NCI-H2107 treated with DMSO at 0.1 percent for 48 hours (cell line): Measurements from ENCODE around the gene SPO11.
A peak's percentile ranks its signal among the peaks of the same experiment; 100 is the strongest.

Source experiments
- DNase-seq: peaks from one replicate; lab custom pipeline; 2025; ENCODE audit not compliant: unreplicated experiment; lab: John Stamatoyannopoulos, UW

The SPO11 gene, protein sequence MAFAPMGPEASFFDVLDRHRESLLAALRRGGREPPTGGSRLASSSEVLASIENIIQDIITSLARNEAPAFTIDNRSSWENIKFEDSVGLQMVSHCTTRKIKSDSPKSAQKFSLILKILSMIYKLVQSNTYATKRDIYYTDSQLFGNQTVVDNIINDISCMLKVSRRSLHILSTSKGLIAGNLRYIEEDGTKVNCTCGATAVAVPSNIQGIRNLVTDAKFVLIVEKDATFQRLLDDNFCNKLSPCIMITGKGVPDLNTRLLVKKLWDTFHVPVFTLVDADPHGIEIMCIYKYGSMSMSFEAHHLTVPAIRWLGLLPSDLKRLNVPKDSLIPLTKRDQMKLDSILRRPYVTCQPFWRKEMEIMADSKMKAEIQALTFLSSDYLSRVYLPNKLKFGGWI

DNA sequence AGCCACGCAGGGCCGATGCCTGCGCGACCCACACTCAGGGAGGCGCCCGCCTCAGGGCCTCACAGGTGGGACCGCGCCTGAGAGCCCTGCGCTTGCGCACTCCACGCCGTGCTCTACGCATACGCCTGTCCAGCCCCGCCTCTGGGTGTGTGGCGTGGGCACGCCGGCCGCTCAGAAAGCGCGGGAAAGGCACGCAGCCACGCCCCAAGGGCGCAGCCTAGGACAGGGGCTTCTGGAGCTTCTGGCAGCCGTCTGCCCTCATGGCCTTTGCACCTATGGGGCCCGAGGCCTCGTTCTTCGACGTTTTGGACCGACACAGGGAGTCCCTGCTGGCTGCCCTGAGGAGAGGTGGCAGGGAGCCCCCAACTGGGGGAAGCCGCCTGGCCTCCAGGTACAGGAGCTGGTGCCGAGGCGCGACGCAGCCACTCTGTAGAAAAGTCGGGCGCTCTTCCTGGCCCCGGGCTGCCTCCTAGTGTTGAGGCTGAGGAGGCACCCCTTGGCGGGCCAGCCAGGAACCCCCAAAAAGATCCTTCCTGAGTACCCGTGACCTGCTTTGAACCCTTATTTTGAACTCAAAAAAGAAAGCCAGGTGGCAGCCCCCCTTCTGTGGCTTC, at the start of gene SPO11:
SPO11 (plus strand) TSS at position 196 of the 614 bp plus-strand sequence; CDS start at position 261, 65 bp downstream.
- no peak for DNase-seq

GRCh38 chr20:57280221-57280620, 49.4 kb upstream of the SPO11 start:
- peak; percentile 3 for DNase-seq

DNA sequence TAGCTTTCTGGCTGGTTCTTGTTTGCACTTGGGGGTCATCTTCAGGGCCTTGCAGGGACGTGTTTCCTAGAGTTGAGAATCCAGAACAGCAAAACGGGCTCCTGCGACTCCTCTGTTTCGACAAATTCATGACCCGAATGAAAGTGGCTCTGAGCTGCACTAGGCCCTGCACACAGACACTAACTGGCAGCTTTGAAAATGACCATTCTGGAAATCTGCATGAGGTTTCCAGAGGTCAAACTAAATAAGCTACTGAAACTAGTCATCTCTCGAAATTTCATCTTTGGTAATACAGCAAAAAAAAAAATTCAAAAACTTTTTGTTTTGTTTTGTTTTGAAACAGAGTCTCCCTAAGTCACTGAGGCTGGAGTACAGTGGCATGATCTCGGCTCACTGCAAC, 47.7 kb upstream of the SPO11 start:
- no peak for DNase-seq

DNA sequence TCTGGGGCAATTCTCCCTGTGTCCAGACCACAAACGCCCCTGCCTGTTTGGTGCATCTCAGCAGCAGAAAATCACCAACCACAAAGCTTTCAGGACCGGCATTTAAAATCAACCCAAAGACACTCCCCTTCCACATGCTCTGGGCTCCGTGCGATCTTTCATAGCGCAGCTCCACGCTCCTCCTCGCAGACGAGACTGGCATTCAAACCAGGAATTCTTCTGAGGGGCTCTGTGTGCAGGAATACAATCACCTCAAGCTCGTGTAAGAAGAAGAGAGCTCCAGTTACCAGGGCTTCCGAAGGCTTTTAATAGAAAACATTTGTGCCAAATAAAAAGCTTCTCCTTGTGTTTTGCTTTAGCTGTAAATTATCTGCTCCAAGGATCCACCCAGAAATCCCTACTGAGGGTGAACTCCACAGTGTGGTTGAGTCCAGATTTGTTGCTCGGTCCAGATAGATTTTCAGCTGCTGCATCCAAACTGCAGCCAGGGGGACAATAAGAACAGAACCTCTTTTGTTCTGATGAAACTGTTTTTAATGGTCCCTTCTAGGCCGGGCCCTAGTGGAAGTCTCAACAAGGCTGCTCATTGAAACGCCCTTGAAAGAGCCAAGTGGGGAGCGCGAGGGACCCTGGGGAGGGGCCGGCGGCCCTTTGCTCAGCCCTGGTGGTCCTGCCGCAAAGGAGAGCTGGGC, 46.8 kb upstream of the SPO11 start:
- DNase-seq, result no peak

GRCh38 chr20:57283860-57284259, 45.7 kb upstream of the SPO11 start:
- DNase-seq, result no peak

DNA sequence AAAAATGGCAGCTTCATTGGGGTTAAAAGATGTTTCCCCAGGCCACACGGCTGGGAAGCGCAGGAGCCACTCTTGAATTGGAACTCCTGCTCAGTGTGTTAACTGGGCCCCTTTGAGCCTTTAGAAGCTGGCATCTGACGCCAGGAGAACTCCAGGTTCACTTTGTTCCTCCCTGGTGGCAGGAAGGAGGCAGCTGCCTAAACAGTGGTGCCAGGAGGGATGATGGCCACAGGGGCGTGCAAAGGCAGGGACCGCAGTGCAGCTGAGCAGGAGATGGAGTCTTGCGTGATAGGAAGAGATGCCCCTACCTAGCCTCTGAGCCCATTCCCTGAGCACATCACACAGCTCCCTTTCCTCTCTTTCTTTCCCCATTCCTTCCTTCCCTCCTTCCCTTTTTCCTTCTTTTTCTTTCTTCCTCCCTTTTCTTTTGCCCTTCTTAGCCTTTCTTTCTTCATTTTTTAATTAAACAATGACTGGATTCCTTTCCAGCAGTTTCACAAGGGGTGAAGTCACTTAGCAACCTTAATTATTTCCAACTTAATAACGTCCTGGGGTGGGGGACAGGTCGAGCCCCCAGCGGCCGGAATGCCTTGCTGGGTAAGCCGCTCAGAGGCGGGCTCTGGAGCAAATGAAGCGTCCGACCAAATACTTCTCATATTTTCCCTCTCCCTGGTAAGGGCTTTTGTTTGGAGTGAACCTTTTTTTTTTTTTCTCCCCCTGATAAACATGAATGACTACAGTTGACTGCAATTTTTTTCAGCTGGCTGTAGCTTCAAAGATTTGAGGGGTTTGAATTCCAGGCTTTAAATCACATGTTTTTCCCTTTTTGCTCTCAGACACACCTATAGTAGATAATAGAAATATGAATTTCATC, 42.4 kb upstream of the SPO11 start:
- DNase-seq, result no peak

DNA sequence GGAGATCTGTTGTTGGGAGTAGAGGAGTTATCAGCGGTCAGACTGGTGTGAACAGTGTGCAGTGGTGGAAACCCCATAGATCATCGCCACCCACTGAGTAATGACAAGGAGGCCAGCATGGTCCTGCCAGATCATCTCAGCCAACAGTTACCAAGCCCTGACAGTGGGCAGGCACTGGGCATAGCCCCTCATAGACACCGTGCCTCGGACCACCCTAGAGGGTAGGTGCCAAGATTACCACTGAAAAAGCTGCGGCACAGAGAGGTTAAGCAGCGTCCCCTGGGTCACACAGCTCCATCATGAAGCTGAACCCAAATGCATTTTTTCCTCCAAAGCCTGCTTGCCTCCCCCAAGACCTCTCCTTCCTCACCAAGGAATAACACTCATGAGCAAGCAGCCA, 41.7 kb upstream of the SPO11 start:
- no peak for DNase-seq

GRCh38 chr20:57288651-57289277, 40.8 kb upstream of the SPO11 start:
- no peak for DNase-seq

- DNase-seq, result no peak
Measured at GRCh38 chr20:57289391-57290177, 40.0 kb upstream of the SPO11 start.

DNA sequence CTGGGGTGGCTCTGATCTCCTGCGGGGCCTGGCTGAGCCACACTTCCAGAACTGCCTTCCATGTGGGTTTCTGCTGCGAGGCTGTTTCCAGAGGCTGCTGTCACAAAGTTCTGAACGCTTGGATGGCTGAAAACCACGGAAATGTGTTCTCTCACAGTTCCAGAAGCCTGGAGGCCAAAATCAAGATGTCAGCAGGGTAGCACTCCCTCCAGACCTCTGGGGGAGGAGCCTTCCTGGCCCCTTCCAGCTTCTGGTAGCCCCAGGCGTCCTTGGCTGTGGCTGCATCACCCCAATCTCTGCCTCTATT, 39.5 kb upstream of the SPO11 start:
- DNase-seq, result no peak

DNA sequence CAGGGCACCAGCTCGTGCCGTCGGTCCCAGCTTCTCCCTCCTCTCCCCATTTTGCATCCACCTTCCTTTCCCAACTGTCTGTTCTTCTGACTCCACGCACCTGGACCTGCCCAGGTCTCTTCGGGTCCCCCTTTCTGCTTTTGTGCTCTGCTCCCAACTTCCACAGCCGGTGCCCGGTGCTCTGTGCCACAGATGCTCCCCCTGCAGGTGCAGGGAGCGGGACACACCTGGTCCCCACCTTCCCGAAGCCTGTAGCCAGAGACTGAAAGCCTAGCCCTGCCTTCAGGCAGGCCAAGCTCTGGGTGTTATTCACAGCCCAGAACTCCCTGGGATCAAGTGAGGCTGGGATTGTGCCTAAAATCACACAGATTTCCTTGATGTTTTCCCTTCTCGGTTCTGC, 38.6 kb upstream of the SPO11 start:
- no peak for DNase-seq

- DNase-seq, result no peak
Measured at GRCh38 chr20:57291694-57292093, 37.9 kb upstream of the SPO11 start.

GRCh38 chr20:57292611-57293010, 37.0 kb upstream of the SPO11 start:
- no peak for DNase-seq

DNA sequence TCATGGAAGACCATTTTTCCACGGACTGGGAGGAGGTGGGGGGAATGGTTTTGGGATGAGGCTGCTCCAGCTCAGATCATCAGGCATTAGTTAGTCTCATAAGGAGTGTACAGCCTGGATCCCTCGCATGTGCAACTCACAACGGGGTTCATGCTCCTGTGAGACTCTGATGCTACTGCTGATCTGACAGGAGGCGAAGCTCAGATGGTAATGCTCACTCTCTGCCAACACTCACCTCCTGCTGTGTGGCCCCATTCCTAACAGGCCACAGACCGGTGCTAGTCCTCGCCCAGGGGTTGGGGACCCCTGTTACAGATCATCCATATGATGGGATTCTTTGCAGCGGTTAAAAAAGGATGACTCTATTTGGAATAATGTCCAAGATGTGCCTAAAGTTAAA, 35.6 kb upstream of the SPO11 start:
- no peak for DNase-seq

DNA sequence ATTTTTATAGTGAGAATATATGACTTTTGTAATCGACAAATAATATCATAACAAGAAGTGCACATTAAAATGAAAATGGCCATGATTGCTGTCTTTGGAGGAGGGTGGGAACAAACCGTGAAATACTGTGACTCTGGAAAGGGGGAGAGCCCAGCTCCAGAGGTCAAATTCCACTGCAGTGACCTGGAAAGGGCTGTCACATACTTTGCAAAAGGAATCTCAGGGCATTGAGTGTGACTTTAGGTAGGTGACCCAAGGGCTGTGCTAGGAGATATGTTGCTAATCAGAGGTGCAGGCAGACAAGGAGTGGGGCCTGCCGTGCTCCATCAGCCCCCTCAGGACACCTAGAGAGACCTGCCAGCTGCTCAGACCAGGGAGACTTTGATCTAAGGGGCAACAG, 35.1 kb upstream of the SPO11 start:
- no peak for DNase-seq

GRCh38 chr20:57298457-57298856, 31.1 kb upstream of the SPO11 start:
- DNase-seq, result no peak

GRCh38 chr20:57301026-57301425, 28.6 kb upstream of the SPO11 start:
- no peak for DNase-seq

- no peak for DNase-seq
Measured at GRCh38 chr20:57306747-57307146, 22.9 kb upstream of the SPO11 start.

DNA sequence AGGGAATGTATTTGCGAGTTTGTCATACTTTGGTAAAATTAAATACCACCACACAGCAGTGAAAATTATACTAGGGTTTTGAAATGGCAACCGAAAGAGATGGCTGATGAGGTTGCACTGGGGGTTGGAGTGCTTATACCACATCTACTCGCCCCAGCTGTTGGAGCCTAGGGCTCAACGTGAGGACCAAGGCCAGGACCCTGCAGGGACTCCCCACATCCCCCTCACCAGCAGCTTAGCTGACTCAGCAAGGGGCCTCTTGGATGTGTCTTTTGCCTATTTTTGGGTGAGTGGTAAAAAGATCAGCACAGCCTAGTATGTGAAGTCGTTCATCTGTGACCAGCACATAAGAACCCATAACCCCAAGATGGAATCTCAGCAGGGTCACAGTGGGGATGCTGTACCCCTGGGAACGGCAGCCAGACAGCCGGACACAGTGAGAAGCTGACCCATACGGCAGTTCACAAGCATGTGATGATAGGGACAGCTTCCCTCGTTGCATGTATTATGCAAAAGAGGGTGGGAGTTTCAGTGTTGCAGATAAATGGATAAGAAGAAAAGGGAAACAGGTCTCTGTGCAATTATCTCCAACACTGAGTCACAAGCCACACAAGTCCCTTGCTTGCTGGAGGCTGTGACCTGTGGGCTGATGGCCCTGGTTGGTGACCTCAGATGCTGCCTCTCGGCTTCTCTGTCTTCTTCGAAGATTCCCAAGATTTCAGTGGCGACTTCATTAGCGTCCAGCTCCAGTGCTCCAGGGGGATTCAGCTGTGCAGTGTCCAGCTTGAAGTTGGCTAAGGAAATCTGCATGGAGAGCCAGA, 20.9 kb upstream of the SPO11 start:
- no peak for DNase-seq
